ENCODE measurements around the gene FAM219A. TPM values are rescaled to one million over a fixed set of nuclear protein-coding genes. Genes with fewer than 3 reads are reported as not detected.

Gene FAM219A
- total RNA-seq: 13.5 and 16.9 TPM in 2 replicates

- ChIA-PET CTCF (interaction anchor here (0.5 to 1.1 kb wide), 5 partner anchors 127 to 208 kb away, joined by 3 read pairs; no protein-coding TSS in a partner anchor), POLR2A (interaction anchor here (0.5 to 2.0 kb wide), 9 partner anchors 9 to 1162 kb away, joined by 3 to 7 read pairs (median 4); partner anchors contain the start of genes DCTN3, ENHO, RPP25L and SIGMAR1)
- intact Hi-C loops (cut with micrococcal nuclease): loop anchor here (1.0 to 5.0 kb wide), 12 partner anchors 21 to 653 kb away; partner anchors contain the start of genes DNAJB5, KIF24, NUDT2 and RPP25L
- H3K4me1 Mint-ChIP-seq: peaks cover 34% of the 10 kb centered on the region
- ATAC-seq (ENCODE audit: low read depth) (peak; percentile 92), DNase-seq (peak; percentile 99)
- H3K36me3 Mint-ChIP-seq (ENCODE audit: low read depth): no peaks in the 10 kb centered on the region
- peaks cover 12% of the 10 kb centered on the region for H3K27me3 Mint-ChIP-seq
- peak within 1 kb of the TSS; percentile 90 for H3K4me3 Mint-ChIP-seq
- TF ChIP-seq CTCF (IDR thresholded peaks at IDR 0.05): no peak
- peak within 1 kb of the TSS; percentile 68 for H3K27ac Mint-ChIP-seq
- no peaks in the 10 kb centered on the region for H3K9me3 Mint-ChIP-seq
Observed at GRCh38 chr9:34458013-34458958, at the start of gene FAM219A, which contains the start of gene DNAI1. Gene FAM219A (minus strand): TSS chr9:34458570. CDS start chr9:34458263, 307 bp downstream. Gene DNAI1 (plus strand): TSS chr9:34458805. CDS start chr9:34459006, 201 bp downstream.

- Mint-ChIP-seq H3K27ac (no peak overlapping the region), H3K36me3 (ENCODE audit: low read depth) (no peaks in the 10 kb centered on the region), H3K27me3 (peaks cover 3% of the 10 kb centered on the region), H3K9me3 (no peaks in the 10 kb centered on the region), H3K4me1 (no peaks in the 10 kb centered on the region), H3K4me3 (no peak overlapping the region)
- intact Hi-C loops (cut with micrococcal nuclease): no loop called here
- no peak for TF ChIP-seq CTCF (IDR thresholded peaks at IDR 0.05)
- no peak for ATAC-seq (ENCODE audit: low read depth)
- POLR2A ChIA-PET: no interaction called here
- no peak for DNase-seq
- CTCF ChIA-PET: interaction anchor here (1.5 kb wide), 1 partner anchor 10 kb away, joined by 4 read pairs; no protein-coding TSS in a partner anchor
Observed at GRCh38 chr9:34507966-34508365, 49.6 kb upstream of the FAM219A start.

GRCh38 chr9:34507556-34507955 lies 49.2 kb upstream of the FAM219A start:
- ChIA-PET POLR2A (no interaction called here), CTCF (no interaction called here)
- ATAC-seq (ENCODE audit: low read depth) (no peak), DNase-seq (no peak)
- H3K9me3 Mint-ChIP-seq: no peaks in the 10 kb centered on the region
- H3K27me3 Mint-ChIP-seq: peaks cover 3% of the 10 kb centered on the region
- no peaks in the 10 kb centered on the region for H3K4me1 Mint-ChIP-seq
- H3K4me3 Mint-ChIP-seq: no peak overlapping the region
- no peaks in the 10 kb centered on the region for H3K36me3 Mint-ChIP-seq (ENCODE audit: low read depth)
- intact Hi-C loops (cut with micrococcal nuclease): no loop called here
- no peak for TF ChIP-seq CTCF (IDR thresholded peaks at IDR 0.05)
- no peak overlapping the region for H3K27ac Mint-ChIP-seq

GRCh38 chr9:34506623-34507022 lies 48.3 kb upstream of the FAM219A start:
- DNase-seq (no peak), ATAC-seq (ENCODE audit: low read depth) (no peak)
- H3K9me3 Mint-ChIP-seq: no peaks in the 10 kb centered on the region
- ChIA-PET POLR2A (no interaction called here), CTCF (interaction anchor here (1.2 kb wide), 1 partner anchor 103 kb away, joined by 5 read pairs; no protein-coding TSS in a partner anchor)
- TF ChIP-seq CTCF (IDR thresholded peaks at IDR 0.05): no peak
- H3K36me3 Mint-ChIP-seq (ENCODE audit: low read depth): no peaks in the 10 kb centered on the region
- H3K4me1 Mint-ChIP-seq: no peaks in the 10 kb centered on the region
- no peak overlapping the region for H3K27ac Mint-ChIP-seq
- intact Hi-C loops (cut with micrococcal nuclease): no loop called here
- H3K27me3 Mint-ChIP-seq: peaks cover 3% of the 10 kb centered on the region
- no peak overlapping the region for H3K4me3 Mint-ChIP-seq
